K562 (cell line): ENCODE measurements around the gene CAMSAP2. TPM values are rescaled to one million over a fixed set of nuclear protein-coding genes. Genes with fewer than 3 reads are reported as not detected.

Experiments used
- ATF7 ChIP-seq: fragments of 450-650 bp; IDR thresholded peaks from 2 replicates; pipeline ENCODE4 v1.7.1; 2014; ENCODE audit warnings: mild to moderate bottlenecking, moderate library complexity
- BCOR ChIP-seq: fragments of 450-650 bp; IDR thresholded peaks from 2 replicates; pipeline ENCODE4 v1.6.1; 2016
- ERF ChIP-seq: fragments of 450-650 bp; formaldehyde crosslinking; IDR thresholded peaks from 2 replicates; pipeline ENCODE4 v1.4.0; 2020; ENCODE audit warnings: mild to moderate bottlenecking, mixed read lengths
- GTF2A2 ChIP-seq: IDR thresholded peaks from 2 replicates; pipeline ENCODE4 v1.6.1; 2016; ENCODE audit warnings: mild to moderate bottlenecking, missing genetic modification characterization, missing compliant biosample characterization
- KLF10 ChIP-seq: fragments of 250-450 bp; sonication (Bioruptor Pico); IDR thresholded peaks from 2 replicates; pipeline ENCODE4 v1.6.1; 2021; ENCODE audit warnings: matching md5 sums
- MCM5 ChIP-seq: fragments of 450-650 bp; IDR thresholded peaks from 2 replicates; pipeline ENCODE4 v1.6.1; 2016; ENCODE audit warnings: low read depth
- MYBL2 ChIP-seq, 2 experiments: fragments of 450-650 bp in 1 of 2; sonication (generic) in 1 of 2; formaldehyde crosslinking in 1 of 2; IDR thresholded peaks; 2 replicates each; pipeline versions ENCODE4 v1.6.1 to v1.8.1; 2017 to 2022; ENCODE audit warnings: borderline replicate concordance in 1 of 2, inconsistent platforms in 1 of 2, low read depth in 1 of 2, mild to moderate bottlenecking in 1 of 2, missing genetic modification reagents in 1 of 2, moderate library complexity in 1 of 2
- PKNOX1 ChIP-seq: fragments of 450-650 bp; IDR thresholded peaks from 2 replicates; pipeline ENCODE4 v1.6.1; 2016
- SOX6 ChIP-seq: fragments of 450-650 bp; IDR thresholded peaks from 2 replicates; pipeline ENCODE4 v1.6.1; 2014; ENCODE audit warnings: mild to moderate bottlenecking
- SP1 ChIP-seq: sonication (generic); formaldehyde crosslinking; IDR thresholded peaks from 2 replicates; pipeline ENCODE4 v1.8.1; 2022; ENCODE audit warnings: mild to moderate bottlenecking, missing genetic modification reagents
- THRA ChIP-seq: fragments of 450-650 bp; IDR thresholded peaks from 2 replicates; pipeline ENCODE4 v1.6.1; 2017; ENCODE audit warnings: mild to moderate bottlenecking, moderate library complexity
- ZBTB40 ChIP-seq, 2 experiments: fragments of 450-650 bp in 1 of 2; sonication (generic) in 1 of 2; formaldehyde crosslinking in 1 of 2; IDR thresholded peaks; 2 replicates each; pipeline versions ENCODE4 v1.7.1 to v1.9.0; 2016 to 2022; ENCODE audit warnings: inconsistent platforms in 1 of 2, mild to moderate bottlenecking in 1 of 2, missing genetic modification reagents in 1 of 2
- ZFPM2 ChIP-seq: fragments of 250-450 bp; sonication (Bioruptor Pico); IDR thresholded peaks from 2 replicates; pipeline ENCODE4 v1.5.1; 2022; ENCODE audit warnings: mild to moderate bottlenecking
- ZKSCAN3 ChIP-seq: fragments of 250-450 bp; sonication (Bioruptor Pico); IDR thresholded peaks from 2 replicates; pipeline ENCODE4 v1.4.0; 2020
- ZNF274 ChIP-seq: IDR thresholded peaks from 2 replicates; pipeline ENCODE4 v1.6.1; 2011; ENCODE audit warnings: low read depth, mild to moderate bottlenecking, low read length, moderate library complexity, borderline replicate concordance
- ZNF398 ChIP-seq: fragments of 250-450 bp; sonication (Bioruptor Pico); IDR thresholded peaks from 2 replicates; pipeline ENCODE4 v1.8.0; 2021; ENCODE audit warnings: moderate library complexity, mild to moderate bottlenecking, inconsistent platforms
- polyA plus RNA-seq, 8 experiments: library from polyadenylated mRNA; depleted of rRNA in 4 of 8; stranded (reverse) in 5 of 8; unstranded in 3 of 8; fragments of >200 nt; fragmentation: Nextera tagmentation in 2 of 8; fragmentation: Illumina TruSeq in 1 of 8; extraction: Ambion mirVana in 2 of 8; extraction: Trizol in 1 of 8; gene quantifications; 2 replicates each; pipeline versions ENCODE4 v1.2.1 to v1.2.3, GENCODE V29; 2011 to 2014; ENCODE audit warnings: inconsistent platforms in 1 of 8, missing spikeins in 1 of 8
- total RNA-seq, 7 experiments: library from RNA; depleted of rRNA in 6 of 7; stranded (reverse); fragments of >200 nt in 6 of 7; fragmentation: Illumina TruSeq in 2 of 7; extraction: Trizol in 2 of 7; gene quantifications; 2 replicates each; pipeline versions ENCODE4 v1.2.1 to v1.2.3, GENCODE V29; 2011 to 2021; ENCODE audit warnings: low replicate concordance in 1 of 7

The CAMSAP2 gene
- total and polyA plus RNA-seq, 9 of the 15 experiments (the other 6 are each of a cell fraction or from before 2014, with no cell fraction given), result 1.4 to 7.5 (median 2.7) TPM

- no peak for TF ChIP-seq PKNOX1
- peak; percentile 70 for TF ChIP-seq ATF7
- no peak for TF ChIP-seq MCM5
- TF ChIP-seq ZFPM2 (CRISPR knock-in tag), result no peak
- no peak for TF ChIP-seq SOX6
- no peak for TF ChIP-seq ZNF398 (CRISPR knock-in tag)
- no peak for TF ChIP-seq ZNF274
- TF ChIP-seq GTF2A2 (tag), result no peak
- no peak for TF ChIP-seq ZKSCAN3 (CRISPR knock-in tag)
- TF ChIP-seq SP1 (CRISPR knock-in tag), result no peak
- TF ChIP-seq KLF10 (CRISPR knock-in tag), result no peak
- no peak for TF ChIP-seq THRA
- 0 out of 2 replicates have a peak, but pooled peaks have one; percentile 12 for TF ChIP-seq MYBL2 (IDR thresholded peaks at IDR 0.05; ENCODE audit: low read depth)
- no peak for TF ChIP-seq MYBL2 (CRISPR knock-in tag; IDR thresholded peaks at IDR 0.05; ENCODE audit: borderline replicate concordance)
- TF ChIP-seq ERF, result no peak
- TF ChIP-seq BCOR, result no peak
- no peak for TF ChIP-seq ZBTB40 (IDR thresholded peaks at IDR 0.05)
- no peak for TF ChIP-seq ZBTB40 (CRISPR knock-in tag; IDR thresholded peaks at IDR 0.05)
These were observed 40.6 kb downstream of the CAMSAP2 start (continued) for GRCh38 chr1:200779326-200779725.
